Measurements from ENCODE around the gene ZNF99. TPM values are rescaled to one million over a fixed set of nuclear protein-coding genes. Genes with fewer than 3 reads are reported as not detected.

The ZNF99 gene
- under 1 TPM in 1 of 3 donors, not detected in 2; 0.22 TPM for total RNA-seq
- long read RNA-seq, donor 1 = 0 reads
- long read RNA-seq, donor 2 = 0 reads

DNA sequence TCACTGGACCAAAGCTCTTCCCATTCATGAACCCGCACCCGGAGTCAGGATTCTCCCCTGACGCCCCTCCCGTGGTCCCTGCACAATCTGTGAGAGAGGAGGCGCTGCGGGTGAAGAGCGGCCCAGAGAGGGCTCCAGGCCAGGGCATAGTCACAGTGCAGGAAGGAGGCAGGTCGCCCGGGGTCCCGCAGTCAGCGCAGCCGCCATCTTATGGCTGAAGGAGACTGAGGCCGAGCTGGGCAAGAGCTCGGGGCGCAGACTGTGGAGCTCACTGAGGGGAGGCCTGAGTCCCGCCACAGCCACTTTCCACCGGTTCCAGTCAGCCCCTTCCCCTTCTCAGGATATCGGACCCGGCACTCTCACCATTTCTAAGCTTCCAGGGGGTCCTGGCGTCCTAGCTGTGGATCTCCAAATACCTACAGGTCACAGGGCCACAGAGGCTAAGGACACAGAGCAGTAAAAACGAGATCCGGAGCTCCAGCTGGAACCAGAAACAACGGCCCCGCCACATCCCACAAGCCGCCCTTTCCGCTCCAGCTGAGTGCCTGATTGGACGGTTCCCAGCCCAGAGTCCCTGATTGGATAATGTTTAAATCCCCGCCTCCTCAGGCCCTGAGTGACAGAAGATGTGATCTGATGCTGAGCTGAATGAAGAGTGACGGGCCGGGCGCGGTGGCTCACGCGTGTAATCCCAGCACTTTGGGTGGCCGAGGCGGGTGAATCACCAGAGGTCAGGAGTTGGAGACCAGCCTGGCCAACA, at the start of gene ZNF99:
Gene ZNF99, minus strand, starts transcription at position 501 of the 760 bp plus-strand sequence. Its CDS starts 135 bp downstream, at position 366.
- TF ChIP-seq, protein P1, sequence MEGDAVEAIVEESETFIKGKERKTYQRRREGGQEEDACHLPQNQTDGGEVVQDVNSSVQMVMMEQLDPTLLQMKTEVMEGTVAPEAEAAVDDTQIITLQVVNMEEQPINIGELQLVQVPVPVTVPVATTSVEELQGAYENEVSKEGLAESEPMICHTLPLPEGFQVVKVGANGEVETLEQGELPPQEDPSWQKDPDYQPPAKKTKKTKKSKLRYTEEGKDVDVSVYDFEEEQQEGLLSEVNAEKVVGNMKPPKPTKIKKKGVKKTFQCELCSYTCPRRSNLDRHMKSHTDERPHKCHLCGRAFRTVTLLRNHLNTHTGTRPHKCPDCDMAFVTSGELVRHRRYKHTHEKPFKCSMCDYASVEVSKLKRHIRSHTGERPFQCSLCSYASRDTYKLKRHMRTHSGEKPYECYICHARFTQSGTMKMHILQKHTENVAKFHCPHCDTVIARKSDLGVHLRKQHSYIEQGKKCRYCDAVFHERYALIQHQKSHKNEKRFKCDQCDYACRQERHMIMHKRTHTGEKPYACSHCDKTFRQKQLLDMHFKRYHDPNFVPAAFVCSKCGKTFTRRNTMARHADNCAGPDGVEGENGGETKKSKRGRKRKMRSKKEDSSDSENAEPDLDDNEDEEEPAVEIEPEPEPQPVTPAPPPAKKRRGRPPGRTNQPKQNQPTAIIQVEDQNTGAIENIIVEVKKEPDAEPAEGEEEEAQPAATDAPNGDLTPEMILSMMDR (IDR thresholded peaks at IDR 0.05) = no peak
- Histone ChIP-seq H3K4me1 (ENCODE audit: low read depth) (no peaks in the 10 kb centered on the region), H3K4me3 (no peak within 1 kb of the TSS), H3K9me3 (peaks cover 66% of the 10 kb centered on the region), H3K36me3 (ENCODE audit: low read depth) (no peaks in the 10 kb centered on the region)
- intact Hi-C loops (cut with DNase I, micrococcal nuclease) = no loop called here
- no peak for ATAC-seq
- peak in 1 of 3 donors; percentile 4 for DNase-seq

GRCh38 chr19:22832031-22832762, 48.2 kb upstream of the ZNF99 start, which contains the start of gene ZNF723:
Gene ZNF723 (plus strand): TSS chr19:22832291. CDS start chr19:22832380, 89 bp downstream.
- Histone ChIP-seq H3K4me3 (no peak within 1 kb of the TSS), H3K4me1 (ENCODE audit: low read depth) (no peaks in the 10 kb centered on the region), H3K36me3 (ENCODE audit: low read depth) (no peaks in the 10 kb centered on the region), H3K9me3 (peaks cover 96% of the 10 kb centered on the region)
- TF ChIP-seq, protein P1 (IDR thresholded peaks at IDR 0.05) = no peak
- intact Hi-C loops (cut with DNase I, micrococcal nuclease) = no loop called here
- ATAC-seq = no peak
- DNase-seq = no peak

DNA sequence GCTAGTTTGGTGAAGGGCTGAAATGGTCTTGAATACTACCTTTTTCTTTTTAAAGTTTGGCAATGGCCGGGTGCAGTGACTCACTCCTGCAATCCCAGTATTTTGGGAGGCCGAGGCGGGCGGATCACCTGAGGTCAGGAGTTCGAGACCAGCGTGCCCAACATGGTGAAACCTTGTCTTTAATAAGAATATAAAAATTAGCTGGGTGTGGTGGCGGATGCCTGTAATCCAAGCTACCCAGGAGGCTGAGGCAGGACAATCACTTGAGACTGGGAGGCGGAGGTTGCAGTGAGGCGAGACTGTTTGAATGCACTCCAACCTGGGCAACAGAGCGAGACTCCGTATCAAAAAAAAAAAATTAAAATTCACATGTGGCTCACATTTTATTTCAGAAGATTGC, 47.3 kb upstream of the ZNF99 start:
- intact Hi-C loops (cut with DNase I, micrococcal nuclease) = no loop called here
- Histone ChIP-seq H3K9me3 (peaks cover 95% of the 10 kb centered on the region), H3K4me3 (no peak overlapping the region), H3K4me1 (ENCODE audit: low read depth) (no peaks in the 10 kb centered on the region), H3K36me3 (ENCODE audit: low read depth) (no peaks in the 10 kb centered on the region)
- DNase-seq (no peak), ATAC-seq (no peak)
- TF ChIP-seq, protein P1 (IDR thresholded peaks at IDR 0.05) = no peak

DNA sequence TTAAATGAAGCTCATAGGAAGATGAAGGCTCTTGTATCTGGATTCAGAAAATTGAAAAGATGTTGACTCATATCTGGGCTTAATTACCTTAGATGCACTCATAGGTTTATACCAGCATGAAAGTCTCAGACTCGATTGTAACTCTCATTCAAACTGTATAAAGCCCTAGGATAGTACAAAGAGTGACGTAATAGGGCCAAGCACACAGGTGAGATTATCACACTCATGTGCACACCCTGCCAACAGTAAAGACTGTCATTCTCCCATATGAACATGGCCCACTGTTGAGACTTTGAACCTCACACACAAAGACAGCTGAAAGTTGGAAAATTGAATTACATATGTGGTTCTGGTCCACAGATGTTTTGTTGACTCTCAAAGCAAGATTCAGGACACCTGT, 30.2 kb upstream of the ZNF99 start:
- Histone ChIP-seq H3K36me3 (ENCODE audit: low read depth) (no peaks in the 10 kb centered on the region), H3K4me1 (ENCODE audit: low read depth) (no peaks in the 10 kb centered on the region), H3K9me3 (peaks cover 83% of the 10 kb centered on the region), H3K4me3 (no peak overlapping the region)
- ATAC-seq (no peak), DNase-seq (no peak)
- intact Hi-C loops (cut with DNase I, micrococcal nuclease) = no loop called here
- TF ChIP-seq, protein P1 (IDR thresholded peaks at IDR 0.05) = no peak

- intact Hi-C loops (cut with DNase I, micrococcal nuclease) = no loop called here
- Histone ChIP-seq H3K9me3 (peaks cover 87% of the 10 kb centered on the region), H3K4me1 (ENCODE audit: low read depth) (no peaks in the 10 kb centered on the region), H3K36me3 (ENCODE audit: low read depth) (no peaks in the 10 kb centered on the region), H3K4me3 (no peak overlapping the region)
- TF ChIP-seq, protein P1 (IDR thresholded peaks at IDR 0.05) = no peak
- ATAC-seq (no peak), DNase-seq (no peak)
Observed at GRCh38 chr19:22807061-22807835, 23.3 kb upstream of the ZNF99 start.

Data from mucosa of descending colon (tissue), 3 donors.